ENCODE measurements around the gene ITGA3.
"Not testable (repeated sequence)": the region's sequence is repeated elsewhere in the genome, so short reads cannot be mapped to it uniquely, and the experiment has no call there.

The ITGA3 gene

GRCh38 chr17:50052822-50053653, 2.9 kb upstream of the ITGA3 start:
- no peak for DNase-seq (ENCODE audit: low spot score)

- no peak for DNase-seq (ENCODE audit: low spot score)
Measured at GRCh38 chr17:50053654-50053960, 2.3 kb upstream of the ITGA3 start.

GRCh38 chr17:50055055-50055425, 870 bp upstream of the ITGA3 start:
- no peak for DNase-seq (ENCODE audit: low spot score)

- DNase-seq (ENCODE audit: low spot score): peak; percentile 53
Measured at GRCh38 chr17:50056217-50056960, 479 bp downstream of the ITGA3 start.

GRCh38 chr17:50056961-50057330, 1.0 kb downstream of the ITGA3 start:
- peak; percentile 63 for DNase-seq (ENCODE audit: low spot score)

GRCh38 chr17:50057521-50057991, 1.6 kb downstream of the ITGA3 start:
- no peak for DNase-seq (ENCODE audit: low spot score)

- no peak for DNase-seq (ENCODE audit: low spot score)
Measured at GRCh38 chr17:50058296-50058953, 2.5 kb downstream of the ITGA3 start.

- DNase-seq (ENCODE audit: low spot score): no peak
Measured at GRCh38 chr17:50059256-50059655, 3.3 kb downstream of the ITGA3 start.

- DNase-seq (ENCODE audit: low spot score): no peak
Measured at GRCh38 chr17:50059759-50060273, 3.9 kb downstream of the ITGA3 start.

- DNase-seq (ENCODE audit: low spot score): peak; percentile 66
Measured at GRCh38 chr17:50060951-50061712, 5.2 kb downstream of the ITGA3 start.

GRCh38 chr17:50061713-50062045, 5.8 kb downstream of the ITGA3 start:
- not testable (repeated sequence) for DNase-seq (ENCODE audit: low spot score)

GRCh38 chr17:50062293-50063243, 6.7 kb downstream of the ITGA3 start:
- DNase-seq (ENCODE audit: low spot score): peak; percentile 61

- DNase-seq (ENCODE audit: low spot score): no peak
Measured at GRCh38 chr17:50063561-50064252, 7.8 kb downstream of the ITGA3 start.

- peak; percentile 88 for DNase-seq (ENCODE audit: low spot score)
Measured at GRCh38 chr17:50064253-50065001, 8.5 kb downstream of the ITGA3 start.

GRCh38 chr17:50065056-50065455, 9.1 kb downstream of the ITGA3 start:
- DNase-seq (ENCODE audit: low spot score): no peak

GRCh38 chr17:50066995-50067394, 11.1 kb downstream of the ITGA3 start:
- no peak for DNase-seq (ENCODE audit: low spot score)

- no peak for DNase-seq (ENCODE audit: low spot score)
Measured at GRCh38 chr17:50067996-50068395, 12.1 kb downstream of the ITGA3 start.

- DNase-seq (ENCODE audit: low spot score): no peak
Measured at GRCh38 chr17:50070908-50071680, 15.2 kb downstream of the ITGA3 start.

- no peak for DNase-seq (ENCODE audit: low spot score)
Measured at GRCh38 chr17:50071692-50072091, 15.8 kb downstream of the ITGA3 start.

Measured in AG08396 (cell line).